DMS53 treated with DMSO at 0.1 percent for 48 hours (cell line): ENCODE data around the gene BEST4.
"Not testable (repeated sequence)": the region's sequence is repeated elsewhere in the genome, so short reads cannot be mapped to it uniquely, and the experiment has no call there.

Source experiments
- DNase-seq: peaks from one replicate; lab custom pipeline; 2025; ENCODE audit not compliant: unreplicated experiment; lab: John Stamatoyannopoulos, UW

BEST4 gene

DNA sequence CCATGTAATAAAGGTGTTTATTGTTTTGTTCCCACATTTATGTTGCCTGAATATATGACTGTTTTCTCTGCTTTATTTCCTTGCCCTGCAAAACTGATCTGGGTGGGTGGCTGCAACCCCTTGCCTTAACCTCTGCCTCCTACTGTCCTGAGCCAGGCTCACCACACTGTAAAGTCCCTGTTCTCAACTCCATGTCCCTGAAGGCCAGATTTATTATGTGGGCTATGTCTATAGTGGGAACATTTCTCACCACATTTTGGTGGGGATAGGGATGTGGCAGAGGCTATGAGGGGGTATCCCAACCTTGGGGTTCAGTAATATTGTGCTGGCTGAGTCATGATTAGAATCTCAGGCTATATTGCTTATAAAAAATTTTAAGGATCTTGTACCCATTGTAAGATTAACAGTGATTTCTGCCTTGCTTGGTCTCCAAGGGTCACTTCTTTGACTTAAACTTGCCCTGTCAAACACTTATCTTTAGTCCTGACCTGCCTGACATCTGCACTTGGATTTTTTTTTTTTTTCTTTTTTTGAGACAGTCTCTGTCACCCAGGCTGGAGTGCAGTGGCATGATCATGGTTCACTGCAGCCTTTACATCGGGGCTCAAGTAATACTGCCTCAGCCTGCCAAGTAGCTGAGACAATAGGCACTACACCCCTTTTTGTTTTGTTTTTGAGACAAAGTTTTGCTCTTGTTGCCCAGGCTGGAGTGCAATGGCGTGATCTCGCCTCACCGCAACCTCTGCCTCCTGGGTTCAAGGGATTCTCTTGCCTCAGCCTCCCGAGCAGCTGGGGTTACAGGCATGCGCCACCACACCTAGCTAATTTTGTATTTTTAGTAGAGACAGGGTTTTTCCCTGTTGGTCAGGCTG is 9.0 kb downstream of the BEST4 start:
- DNase-seq, result no peak

DNA sequence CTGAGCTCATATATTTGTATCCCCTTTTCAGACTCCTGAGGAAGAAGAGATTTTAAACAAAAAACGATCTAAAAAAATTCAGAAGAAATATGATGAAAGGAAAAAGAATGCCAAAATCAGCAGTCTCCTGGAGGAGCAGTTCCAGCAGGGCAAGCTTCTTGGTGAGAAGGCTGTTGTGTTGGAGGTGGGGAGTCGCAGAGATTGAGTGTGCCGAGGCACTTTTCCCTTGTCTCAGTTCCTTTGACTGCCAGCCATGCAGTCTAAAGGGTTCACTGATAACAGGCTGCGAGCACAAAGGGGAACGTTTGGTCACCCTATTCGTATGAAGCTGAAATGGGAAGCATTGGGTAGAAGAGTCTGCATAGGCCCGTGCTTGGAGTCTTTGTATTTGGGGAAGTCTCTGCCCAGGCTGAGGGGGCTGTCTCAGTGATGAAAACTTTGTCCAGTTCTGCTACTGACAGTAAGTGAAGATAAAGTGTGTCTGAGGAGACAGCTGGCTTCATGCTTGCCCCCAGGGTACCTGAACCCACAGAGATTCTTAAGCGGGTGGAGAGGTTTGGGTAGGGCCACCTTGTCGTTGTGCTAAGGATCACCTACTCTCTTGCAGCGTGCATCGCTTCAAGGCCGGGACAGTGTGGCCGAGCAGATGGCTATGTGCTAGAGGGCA is 9.9 kb downstream of the BEST4 start:
- DNase-seq, result no peak

DNA sequence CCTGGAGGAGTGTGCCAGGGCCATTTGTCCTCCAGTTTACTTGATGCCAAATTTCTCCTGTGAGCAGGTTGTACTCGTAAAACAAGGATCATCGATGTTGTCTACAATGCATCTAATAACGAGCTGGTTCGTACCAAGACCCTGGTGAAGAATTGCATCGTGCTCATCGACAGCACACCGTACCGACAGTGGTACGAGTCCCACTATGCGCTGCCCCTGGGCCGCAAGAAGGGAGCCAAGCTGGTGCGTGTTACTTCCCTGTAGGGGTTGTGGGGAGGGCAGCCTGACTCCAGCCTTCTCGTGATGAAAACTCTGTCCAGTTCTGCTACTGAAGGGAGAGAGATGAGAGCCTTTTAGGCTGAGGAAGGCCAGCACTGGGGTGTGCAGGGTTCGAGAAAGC is 10.4 kb downstream of the BEST4 start:
- DNase-seq, result no peak

DNA sequence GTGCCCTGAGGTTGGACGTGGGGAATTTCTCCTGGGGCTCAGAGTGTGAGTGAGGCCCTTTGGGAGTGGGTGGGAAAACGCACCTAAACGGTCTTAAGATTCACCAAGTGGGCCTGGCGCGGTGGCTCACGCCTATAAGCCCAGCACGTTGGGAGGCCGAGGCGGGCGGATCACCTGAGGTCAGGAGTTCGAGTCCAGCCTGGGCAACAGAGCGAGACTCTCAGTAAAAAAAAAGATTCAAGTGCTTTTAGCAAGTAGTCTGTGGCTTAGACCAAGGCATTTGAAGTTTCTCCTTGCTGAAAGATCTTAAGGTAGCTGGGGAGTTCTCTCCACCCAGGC is 11.3 kb downstream of the BEST4 start:
- DNase-seq, result no peak

- DNase-seq, result no peak
These were observed 11.8 kb downstream of the BEST4 start for GRCh38 chr1:44775930-44776729.

DNA sequence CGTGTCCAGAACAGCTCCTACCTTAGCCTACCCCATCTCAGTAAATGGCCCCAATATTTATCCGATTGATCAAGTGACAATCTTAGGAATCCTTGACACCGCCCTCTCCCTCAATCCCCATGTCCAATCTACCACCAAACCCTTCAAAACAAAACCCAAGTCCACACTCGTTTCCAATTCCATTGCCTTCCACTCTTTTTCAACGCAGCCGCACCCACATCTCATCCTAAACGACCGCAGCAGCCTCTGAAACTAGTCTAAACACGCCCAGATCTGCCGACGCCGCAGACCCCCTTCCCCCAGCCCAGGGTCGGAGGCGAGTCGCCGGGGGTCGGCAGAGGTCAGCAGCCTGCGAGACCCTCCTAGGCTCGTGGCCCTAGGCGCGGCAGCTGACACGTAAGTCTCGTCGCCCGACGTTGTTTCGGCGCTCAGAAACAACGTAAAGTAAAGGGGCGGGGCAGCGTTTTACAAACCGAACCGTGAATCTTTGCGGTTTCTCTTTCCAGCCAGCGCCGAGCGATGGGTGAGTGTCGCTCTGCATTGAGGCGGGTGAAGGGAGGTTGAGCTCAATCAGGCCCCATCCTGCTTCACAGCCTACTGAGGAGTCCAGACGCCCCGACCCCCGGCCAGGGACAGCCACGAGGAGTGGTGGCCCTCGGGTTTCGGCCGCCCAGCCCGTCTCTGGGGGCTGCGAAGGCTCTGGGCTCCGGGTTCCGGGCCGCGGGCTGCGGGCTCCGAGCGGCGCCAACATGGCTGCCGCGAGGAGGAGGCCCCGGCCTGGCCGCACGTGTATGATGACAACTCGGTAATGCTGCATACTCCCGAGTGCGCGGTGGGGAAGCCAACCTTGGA is 12.7 kb downstream of the BEST4 start, which contains the start of gene RPS8:
Gene RPS8, plus strand, starts transcription at position 463 of the 852 bp plus-strand sequence. Its CDS starts 57 bp downstream, at position 520.
- peak; percentile 89 for DNase-seq

- DNase-seq, result not testable (repeated sequence)
These were observed 21.5 kb downstream of the BEST4 start for GRCh38 chr1:44766421-44766820.

DNA sequence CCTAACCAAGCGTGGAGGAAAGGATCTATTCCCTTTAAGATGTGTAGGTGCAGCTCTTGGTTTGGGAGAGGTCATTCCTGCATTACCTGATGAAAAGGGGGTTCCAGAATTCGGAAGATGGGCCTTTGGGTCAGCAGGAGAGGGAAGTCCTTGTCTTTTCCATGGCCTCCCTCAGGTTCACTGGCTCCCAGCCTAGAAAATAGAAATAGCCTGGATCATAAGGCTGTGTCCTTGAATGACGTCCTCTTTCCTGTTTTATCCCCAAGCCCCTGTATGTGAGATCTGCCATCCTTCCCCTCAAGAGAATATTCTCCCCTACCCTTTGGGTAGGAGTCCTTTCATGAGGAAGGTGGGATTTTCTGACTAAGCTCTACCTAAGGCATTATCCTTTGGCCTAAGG is 27.1 kb downstream of the BEST4 start:
- no peak for DNase-seq

GRCh38 chr1:44759077-44759476 is 28.9 kb downstream of the BEST4 start:
- DNase-seq, result no peak

- no peak for DNase-seq
These were observed 30.6 kb downstream of the BEST4 start for GRCh38 chr1:44757420-44757819.

DNA sequence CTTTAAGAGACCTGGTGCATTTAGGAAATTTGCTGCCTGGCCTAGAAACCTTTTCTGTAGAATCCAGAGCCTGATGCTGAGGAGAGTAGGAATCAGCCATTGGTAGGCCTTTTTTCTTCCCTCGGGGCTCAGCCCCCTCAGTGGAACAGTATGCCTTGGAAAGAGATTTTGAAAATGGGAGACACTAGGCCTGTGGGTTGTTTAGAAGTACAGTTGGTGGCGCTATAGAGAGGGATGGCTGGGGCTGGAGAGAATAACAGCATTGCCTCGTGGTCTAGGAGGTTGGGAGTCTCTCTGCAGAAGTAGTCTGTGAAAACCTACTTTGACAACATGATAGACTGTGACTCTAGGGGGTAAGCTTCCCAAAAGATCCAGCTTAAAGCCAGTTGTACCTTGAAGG is 40.1 kb downstream of the BEST4 start:
- DNase-seq, result no peak

- no peak for DNase-seq
These were observed 44.8 kb downstream of the BEST4 start for GRCh38 chr1:44743211-44743610.

- no peak for DNase-seq
These were observed 47.8 kb downstream of the BEST4 start for GRCh38 chr1:44740179-44740617.

DNA sequence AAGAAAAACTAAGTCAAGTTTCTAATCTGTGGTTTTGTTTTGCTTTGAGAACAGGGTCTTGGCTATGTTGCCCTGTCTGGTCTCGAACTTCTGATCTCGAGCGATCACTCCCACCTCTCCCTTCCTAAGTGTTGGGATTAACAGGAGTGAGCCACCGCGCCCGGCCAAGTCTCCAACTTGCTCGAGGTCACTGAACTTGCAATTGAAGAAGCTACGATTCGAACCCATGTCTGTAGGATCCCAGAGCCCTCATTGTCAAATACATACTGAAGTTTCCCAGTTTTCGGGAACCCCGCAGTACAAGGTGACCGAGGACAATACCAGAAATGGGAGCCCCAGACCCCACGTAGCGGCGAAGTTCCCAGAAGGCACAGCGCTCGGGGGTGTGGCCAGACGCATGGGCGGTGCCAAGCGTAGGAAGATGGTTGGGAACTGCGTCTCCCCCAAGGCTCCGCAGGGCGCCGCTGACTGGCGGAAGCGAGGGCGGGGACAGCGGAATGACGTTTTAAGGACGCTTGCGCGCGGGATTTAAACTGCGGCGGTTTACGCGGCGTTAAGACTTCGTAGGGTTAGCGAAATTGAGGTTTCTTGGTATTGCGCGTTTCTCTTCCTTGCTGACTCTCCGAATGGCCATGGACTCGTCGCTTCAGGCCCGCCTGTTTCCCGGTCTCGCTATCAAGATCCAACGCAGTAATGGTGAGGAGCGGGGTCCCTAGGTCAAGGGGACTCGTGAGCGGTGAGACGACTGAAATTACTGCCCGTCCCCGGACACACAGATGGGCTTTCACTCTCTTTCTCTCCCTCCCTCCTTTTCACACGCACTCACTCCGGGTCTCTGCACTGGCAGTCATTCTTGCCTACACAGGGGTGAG is 48.4 kb downstream of the BEST4 start, which contains the start of gene KIF2C:
Gene KIF2C, plus strand, starts transcription at position 531 of the 872 bp plus-strand sequence. Its CDS starts 96 bp downstream, at position 627.
- peak; percentile 94 for DNase-seq

DNA sequence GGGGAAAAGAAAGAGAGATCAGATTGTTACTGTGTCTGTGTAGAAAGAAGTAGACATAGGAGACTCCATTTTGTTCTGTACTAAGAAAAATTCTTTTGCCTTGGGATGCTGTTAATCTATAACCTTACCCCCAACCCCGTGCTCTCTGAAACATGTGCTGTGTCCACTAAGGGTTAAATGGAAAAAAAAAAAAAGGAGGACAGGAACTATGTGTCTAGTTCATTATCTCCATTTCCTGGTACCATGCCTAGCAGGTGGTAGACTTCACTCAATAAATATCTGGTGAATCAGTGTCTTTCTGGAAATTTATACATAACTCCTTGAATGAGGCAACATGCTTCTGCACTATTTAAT is 49.0 kb downstream of the BEST4 start:
- DNase-seq, result not testable (repeated sequence)

- no peak for DNase-seq
These were observed 52.0 kb downstream of the BEST4 start for GRCh38 chr1:44735992-44736391.

- no peak for DNase-seq
These were observed 54.2 kb downstream of the BEST4 start for GRCh38 chr1:44733784-44734183.
